HG02840 (cell line): Measurements from ENCODE around the gene NUP210.
A peak's percentile ranks its signal among the peaks of the same experiment; 100 is the strongest.
"Not testable (repeated sequence)": the region's sequence is repeated elsewhere in the genome, so short reads cannot be mapped to it uniquely, and the experiment has no call there.

Experiments used
- ATAC-seq: cut with Tn5 transposase; IDR thresholded peaks from one replicate; pipeline ENCODE4 v1.9.1; 2021; ENCODE audit warnings: mild to moderate bottlenecking, moderate library complexity, moderate number of reproducible peaks; ENCODE audit not compliant: unreplicated experiment, low FRiP score

The NUP210 gene

DNA sequence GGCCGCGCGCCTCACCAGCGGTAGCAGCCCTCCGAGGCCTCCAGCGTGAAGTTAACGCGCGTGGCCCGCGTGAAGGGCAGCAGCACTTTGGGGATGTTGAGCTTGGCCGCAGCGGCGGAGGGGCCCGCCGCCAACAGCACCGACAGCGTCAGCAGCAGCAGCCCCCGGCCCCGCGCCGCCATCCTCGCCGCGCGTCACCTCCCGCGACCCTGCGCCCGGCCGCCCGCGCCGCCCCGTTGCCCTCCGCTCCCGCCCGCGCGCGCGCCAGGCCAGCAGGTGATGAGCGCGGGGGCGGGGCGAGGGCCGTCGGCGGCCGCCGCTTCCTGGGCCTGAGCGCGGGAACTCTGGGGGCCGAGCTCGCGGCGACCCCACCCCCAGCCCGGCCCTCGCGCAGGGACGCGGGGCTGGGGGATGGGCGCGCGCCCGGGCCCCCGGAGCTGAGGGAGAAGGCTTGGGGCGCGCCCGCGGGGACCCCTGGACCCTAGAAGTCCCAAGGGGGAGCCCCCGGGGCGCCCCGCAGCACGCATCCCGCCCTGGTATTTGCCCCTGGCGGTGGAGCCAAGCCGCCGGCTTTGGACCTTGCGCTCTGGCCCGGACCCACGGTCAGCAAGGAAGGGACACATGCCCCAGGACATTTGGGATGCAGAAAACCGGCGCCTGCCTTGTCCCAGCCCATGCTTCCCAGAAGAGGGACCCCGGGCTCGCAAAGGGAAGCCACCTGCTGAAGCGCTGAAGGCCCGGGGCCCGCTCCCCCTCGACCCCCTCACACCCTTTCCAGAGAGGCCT, at the start of gene NUP210:
Gene NUP210, minus strand, starts transcription at position 278 of the 786 bp plus-strand sequence. Its CDS starts 96 bp downstream, at position 182.
- ATAC-seq: peak; percentile 63

DNA sequence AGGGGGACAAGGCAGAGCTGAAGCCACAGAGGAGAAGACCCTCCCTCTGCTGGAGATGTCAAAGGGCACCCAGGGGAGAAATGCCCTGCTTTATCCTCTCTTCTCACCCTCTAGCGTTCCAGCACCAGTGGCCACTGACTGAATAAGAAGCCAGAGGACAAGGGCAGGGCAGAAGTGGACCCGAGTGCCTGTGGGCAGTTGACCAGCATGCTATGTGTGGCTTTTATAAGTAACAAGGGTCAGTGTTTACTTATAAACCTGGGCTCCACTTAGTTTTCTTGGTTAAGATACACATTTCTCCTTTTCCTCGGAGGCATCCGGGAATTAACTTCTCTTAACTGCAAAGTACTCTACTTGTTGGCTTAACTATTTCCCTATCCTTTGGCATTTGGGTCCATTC, 46.7 kb upstream of the NUP210 start:
- no peak for ATAC-seq

DNA sequence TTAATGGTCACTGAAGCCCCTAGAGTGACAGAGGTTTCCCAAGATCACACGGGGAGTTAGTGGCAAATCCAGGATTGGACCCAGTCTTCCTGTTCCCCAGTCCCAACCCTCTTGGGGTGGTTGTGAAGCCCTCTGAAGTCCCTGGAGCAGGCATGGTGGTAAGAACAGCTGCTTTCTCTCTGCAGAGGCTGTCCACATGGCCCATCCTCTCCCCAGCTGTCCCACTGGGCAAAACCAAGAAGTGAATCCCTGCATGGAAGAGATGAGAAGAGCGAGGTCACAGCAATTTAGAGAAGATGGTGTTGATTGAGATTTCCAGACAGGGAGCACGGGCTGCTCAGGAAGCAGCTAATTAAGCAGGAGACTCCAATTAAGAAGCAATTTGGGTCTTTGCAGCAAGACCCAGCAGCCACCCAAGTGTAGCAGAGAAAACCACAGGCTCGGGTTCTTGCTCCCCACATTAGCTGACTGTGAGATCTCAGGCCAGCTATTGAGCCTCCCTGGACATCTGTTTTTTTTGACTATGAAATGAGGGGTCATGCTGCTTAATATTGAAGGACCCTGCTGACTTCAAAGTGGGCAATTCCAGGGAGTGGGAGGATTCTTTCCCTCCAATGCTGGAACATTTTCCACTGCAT, 45.2 kb upstream of the NUP210 start:
- no peak for ATAC-seq

DNA sequence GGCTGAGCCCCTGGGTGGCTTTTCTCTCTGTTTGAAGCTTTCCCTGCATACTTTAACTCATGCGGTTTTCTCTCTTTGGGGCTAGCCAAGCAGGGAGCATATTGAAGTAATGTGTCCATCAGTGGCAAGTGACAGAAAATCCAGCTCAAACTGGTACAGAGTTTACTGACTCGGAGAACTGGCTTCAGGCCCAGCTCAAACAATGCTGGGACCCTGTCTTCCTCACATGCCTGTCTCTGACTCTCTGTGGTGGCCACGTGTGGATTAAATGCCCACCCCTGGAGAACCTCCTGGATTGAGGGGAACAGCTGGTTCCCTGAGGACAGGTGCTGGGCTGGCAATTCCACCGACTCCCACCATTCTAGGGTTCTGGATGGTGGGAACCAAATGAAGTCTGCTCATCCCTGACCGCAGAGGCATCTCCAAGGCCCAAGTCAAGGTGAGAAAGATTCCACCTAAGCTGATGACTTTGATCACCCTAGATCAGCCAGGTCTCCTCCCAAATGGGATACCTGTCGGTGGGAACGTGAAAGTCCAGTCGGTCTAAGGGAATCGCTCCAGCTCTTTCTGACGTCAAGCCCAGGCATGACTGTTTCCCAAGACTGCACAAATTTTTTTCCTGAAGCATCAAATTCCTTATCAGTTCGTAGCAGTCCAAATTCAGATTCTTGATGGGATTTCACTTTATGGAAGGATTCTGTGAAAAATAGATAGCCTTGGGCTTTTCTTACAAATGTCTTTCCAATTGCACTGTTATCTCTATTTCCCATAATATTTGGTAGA, 43.7 kb upstream of the NUP210 start:
- ATAC-seq: no peak

DNA sequence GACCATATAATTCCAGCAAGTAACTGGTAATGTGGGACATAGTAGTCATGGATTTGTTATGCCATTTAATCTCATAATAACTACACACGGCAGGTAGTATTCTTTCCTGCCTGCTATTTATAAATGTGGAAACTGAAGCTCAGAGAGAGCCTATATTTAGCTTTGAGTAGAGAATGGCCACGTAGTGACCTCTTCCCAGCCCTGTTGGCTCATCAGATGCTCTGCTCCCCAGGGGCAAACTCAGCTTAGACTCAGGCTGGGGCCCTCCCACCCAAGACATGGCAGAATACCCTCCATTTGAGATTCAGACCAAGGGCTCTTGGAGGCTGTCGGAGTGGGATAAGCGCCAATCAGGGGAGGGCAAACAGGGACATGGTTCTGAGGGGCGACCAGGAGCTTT, 42.7 kb upstream of the NUP210 start:
- ATAC-seq: no peak

DNA sequence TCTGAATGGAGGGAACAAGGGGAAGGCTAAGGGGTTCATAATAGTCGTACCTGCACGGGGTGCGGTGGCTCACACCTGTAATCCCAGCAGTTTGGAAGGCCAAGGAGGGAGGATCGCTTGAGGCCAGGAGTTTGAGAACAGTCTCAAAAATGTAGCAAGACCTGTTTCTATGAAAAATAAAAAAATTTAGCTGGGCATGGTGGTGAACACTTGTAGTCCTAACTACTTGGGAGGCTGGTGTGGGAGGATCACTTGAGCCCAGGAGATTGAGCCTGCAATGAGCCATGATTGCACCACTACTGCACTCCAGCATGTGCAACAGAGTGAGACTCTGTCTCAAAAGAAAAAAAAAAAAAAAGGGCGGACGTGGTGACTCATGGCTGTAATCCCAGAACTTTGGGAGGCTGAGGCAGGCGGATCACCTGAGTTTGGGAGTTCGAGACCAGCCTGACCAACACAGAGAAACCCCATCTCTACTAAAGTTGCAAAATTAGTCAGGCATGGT, 42.1 kb upstream of the NUP210 start:
- no peak for ATAC-seq

DNA sequence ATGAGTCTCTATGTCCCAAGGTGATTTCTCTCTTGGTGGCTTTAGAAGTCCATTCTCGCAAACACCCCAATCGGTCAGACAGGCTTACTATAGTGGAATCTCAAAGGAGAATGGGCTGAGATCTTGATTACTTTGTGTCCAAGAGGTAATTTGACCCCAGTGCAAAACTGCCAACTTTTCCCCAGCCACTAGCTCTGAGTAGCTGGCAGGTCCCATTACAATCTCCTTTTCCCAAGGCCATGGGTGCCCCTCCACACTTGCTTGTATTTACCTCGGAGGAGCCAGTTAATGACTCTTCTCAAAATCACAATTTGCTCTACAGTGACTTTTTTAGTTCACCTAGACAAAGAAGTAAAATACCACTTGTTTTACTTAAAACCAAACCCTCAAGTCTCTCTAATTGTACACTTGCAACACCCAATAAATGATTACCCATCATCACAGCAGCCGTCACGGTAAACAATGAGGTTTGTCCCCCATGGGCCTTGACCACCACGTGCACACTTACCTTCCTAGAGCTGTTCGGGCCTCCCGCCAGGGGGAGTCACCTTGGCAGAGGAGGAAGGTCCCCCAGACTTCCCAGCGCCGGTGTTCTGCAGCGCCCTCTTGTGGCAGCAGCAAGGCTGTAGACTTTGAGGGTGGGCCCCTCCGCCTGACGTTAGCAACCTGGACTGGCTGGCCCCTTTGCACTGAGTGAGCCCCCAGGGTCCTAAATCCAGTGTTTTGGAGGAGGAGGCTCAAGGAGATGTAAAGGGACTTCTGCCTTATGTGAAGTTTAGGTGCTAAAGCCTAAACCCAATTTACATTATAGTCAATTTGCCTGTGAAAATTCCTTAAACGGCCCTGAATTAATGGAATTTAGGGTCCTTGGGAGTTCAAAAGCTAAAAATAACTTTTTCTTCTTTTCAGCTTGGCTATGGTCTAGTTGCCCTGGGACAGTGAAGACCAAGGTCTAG, 41.3 kb upstream of the NUP210 start:
- ATAC-seq: no peak

DNA sequence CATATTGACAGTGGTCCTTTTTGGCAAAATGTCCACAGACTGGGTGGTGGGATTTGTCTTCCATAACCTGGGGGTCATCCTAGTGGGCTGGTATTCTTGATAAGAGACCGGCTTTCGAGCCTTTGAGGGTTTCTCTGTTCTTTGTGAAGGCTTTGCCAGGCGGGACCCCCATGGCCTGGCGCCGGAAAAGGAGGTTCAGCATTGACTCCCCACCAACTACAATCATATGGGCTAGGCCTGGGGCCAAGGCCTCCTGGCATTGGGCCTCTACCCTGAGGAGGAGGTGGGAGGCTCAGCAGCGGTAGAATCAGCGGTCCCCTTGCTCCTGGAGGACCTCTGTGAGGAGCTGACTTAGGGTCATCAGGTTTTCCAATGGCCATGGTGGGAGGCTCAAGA, 40.2 kb upstream of the NUP210 start:
- no peak for ATAC-seq

DNA sequence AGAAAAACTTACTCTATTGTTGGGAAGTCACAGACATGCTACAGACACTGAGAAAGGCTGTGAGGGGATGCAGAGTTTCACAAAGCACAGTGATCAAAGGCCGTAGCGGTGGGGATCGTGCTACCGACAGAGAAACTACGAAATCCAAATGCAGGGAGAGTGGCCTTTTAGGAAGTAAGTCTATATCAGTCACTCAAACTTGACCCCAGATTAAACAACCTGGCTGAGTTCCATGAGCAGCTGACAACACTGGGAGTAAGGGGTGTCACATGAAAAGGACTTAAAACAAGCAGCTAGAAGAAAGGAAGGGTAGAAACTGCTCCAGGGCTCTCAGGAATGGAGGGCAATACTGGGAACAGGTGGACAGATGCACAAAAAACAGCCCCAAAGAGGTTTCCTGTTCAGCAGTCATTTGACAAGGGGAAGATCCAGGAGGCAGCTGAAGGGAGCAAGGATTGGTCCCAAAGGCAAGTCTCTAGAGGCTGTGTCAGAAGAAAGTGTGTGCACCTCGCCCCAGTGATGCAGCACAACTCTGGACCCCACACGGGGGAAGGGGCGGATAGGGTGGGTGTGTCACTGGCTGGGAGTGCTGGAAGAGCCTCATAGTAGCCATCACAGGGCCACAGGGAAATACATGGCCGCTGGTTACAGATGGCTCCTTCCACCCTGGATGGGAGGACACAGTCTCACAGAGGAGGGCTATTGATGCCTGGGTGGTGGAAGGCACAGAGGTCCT, 39.7 kb upstream of the NUP210 start:
- ATAC-seq: no peak

DNA sequence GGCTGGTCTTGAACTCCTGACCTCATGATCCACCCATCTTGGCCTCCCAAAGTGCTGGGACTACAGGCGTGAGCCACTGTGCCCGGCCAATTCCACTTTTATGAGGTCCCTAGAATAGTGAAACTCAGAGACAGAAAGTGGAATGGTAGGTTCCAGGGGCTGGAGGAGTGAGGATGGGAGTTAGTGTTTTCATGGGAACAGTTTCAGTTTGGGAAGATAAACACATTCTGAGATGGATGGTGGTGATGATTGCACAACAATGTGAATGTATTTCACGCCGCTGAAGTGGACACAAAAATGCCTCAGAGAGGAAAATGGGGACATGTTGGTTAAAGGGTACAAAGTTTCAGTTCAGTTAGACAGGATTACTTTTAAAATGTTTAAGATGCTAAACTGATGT, 37.5 kb upstream of the NUP210 start:
- ATAC-seq: no peak

DNA sequence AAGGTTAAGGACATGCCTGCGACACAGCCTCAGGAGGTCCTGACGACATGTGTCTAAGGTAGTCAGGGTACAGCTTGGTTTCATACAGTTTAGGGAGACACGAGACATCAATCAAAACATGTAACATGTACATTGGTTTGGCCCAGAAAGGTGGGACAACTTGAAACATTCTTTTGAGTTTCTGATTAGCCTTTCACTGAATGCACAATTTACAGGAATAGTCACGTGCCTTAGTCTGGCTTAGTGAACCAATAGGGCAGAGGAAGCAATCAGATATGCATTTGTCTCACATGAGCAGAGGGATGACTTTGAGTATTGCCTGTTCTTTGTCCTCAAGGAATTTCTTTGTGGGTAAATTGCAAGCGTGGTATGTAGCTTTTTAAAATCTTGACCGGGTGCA, 35.5 kb upstream of the NUP210 start:
- ATAC-seq: no peak

DNA sequence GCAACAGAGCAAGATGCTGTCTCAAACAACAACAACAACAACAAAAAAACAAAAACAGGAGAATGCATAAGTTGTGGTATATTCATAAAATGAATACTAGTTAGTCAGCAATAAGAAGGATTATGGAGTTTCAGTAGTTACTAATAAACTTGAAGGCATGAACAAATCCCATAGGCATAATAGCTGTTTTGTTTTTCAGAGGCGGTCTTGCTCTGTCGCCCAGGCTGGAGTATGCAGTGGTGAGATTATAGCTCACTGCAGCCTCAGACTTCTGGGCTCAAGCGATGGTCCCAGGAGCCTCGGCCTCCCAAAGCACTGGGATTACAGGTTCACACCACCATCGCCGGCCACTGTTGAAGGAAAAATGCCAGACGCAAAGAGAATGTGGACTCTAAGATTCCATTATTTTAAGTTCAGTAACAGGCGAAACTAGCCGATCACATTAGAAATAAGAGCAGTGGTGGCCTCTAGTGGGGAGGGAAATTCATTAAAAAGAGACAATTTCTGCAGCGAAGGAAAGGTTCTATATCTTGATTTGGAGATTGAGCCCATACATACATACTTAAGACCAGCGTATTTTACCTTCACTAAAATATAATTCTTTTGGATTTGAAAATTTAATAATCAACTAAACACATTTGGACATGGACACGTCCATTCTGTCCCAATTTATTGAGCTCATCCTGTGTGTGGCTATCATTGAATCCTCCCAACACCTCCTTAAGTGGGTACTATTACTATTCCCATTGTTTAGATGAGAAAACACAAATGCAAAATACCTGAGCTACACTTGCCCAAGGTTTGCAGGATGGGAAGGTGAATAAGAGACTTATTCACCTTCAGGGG, 32.6 kb upstream of the NUP210 start:
- peak; percentile 23 for ATAC-seq

DNA sequence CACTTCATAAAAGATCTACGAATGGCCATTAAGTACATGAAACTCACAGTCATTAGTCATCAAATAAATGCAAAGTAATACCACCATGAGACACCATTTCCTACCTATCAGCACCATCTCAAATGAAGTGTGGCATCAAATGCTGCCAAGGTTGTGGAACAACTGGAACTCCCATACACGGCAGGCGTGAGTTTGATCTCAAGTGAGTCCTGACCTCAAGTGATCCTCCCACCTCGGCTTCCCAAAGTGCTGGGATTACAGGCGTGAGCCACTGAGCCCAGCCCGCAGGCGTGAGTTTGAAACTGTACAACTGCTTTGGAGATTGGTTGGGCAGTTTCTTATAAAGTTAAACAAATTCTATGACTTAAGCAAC, 31.2 kb upstream of the NUP210 start:
- peak; percentile 23 for ATAC-seq

DNA sequence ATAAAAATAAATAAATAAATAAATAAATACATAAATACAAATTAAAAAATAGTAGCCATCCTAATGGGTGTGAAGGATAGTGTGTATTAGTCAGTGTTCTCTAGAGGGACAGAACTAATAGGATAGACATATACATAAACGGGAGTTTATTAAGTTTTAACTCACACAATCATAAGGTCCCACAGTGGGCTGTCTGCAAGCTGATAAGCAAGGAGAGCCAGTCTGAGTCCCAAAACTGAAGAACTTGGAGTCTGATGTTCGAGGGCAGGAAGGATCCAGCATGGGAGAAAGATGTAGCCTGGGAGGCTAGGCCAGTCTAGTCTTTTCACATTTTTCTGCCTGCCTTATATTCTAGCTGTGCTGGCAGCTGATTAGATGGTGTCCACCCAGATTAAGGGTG, 22.8 kb upstream of the NUP210 start:
- not testable (repeated sequence) for ATAC-seq

DNA sequence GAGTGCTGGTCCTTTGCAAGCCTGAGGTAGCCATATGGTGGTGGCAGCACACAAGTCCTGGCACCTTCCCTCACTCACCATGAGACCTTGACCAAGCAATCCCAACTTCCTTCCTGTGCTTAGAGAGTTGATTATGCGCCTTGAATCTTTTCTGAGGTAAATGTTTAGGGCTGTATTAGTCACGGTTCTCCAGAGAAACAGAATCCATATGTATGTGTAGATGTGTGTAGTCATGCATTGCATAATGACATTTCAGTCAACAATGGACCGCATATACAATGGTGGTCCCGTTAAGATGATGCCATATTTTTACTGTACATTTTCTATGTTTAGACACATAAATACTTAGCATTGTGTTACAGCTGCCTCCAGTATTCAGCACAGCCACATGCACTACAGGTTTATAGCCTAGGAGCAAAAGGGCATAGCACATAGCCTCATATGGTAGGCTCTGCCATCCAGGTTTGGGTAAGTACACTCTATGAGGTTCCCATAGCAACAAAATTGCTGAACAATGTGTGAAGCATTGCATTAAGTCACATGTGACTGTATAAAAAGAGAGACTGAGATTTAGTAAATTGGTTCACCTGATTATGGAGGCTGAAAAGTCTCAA, 20.2 kb upstream of the NUP210 start:
- ATAC-seq: no peak

DNA sequence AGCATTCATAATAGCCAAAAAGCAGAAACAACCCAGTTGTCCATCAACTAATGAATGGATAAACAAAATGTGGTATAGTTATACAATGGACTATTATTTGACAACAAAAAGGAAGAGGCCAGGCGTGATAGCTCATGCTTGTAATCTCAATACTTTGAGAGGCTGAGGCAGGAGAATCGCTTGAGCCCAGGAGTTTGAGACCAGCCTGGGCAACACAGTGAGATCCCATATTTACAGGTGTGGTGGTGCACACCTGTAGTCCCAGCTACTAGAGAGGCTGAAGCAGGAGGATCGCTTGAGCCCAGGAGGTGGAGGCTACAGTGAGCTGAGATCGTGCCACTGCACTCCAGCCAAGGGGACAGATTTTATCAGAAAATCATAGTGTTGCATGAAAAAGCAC, 16.1 kb upstream of the NUP210 start:
- not testable (repeated sequence) for ATAC-seq

DNA sequence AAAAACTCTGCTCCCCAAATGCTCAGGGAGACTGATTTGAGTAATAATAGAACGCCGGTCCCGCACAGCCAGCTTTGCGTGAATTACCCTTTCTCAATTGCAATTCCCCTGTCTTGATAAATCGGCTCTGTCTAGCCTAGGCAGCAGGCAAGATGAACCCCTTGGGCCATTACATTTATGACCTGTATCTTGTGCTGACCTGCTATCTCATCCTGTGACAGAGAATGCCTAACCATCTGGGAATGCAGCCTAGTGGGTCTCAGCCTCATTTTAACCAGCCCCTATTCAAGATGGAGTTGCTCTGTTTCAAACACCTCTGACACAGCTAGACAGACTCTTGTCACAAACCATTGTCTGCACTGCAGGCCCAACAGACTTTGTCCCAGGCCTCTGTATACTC, 13.8 kb upstream of the NUP210 start:
- no peak for ATAC-seq

DNA sequence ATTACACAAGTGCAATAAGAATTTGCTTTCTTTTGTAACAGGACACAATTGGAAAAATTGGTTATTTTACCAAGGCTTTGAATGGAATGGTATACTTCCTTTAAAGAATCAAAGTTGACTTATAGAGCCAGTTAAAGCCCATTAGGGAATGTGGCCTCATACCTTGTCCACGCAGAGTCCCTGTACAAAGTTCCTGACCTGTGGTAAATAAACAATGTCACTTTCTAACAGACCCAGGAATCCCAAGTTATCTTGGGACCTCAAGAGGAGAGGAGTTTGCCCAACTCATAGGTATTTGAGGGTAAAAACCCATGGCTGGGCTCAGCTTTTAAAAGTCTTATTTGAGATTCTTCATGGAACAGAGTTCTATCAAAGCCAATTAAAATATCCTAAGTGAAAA, 12.0 kb upstream of the NUP210 start:
- no peak for ATAC-seq
